Keratinocyte (primary cell): ENCODE data around the gene PEX7. TPM values are rescaled to one million over a fixed set of nuclear protein-coding genes. Genes with fewer than 3 reads are reported as not detected.

Source experiments
- DNase-seq: peaks from one replicate; pipeline ENCODE4 v3.0.0-alpha.2; 2011; ENCODE audit warnings: low read depth, missing footprints, low spot score
- FAIRE-seq: peaks from 2 replicates; lab custom pipeline; 2011; peaks lifted over from hg19 to GRCh38; lab: Jason Lieb, UNC
- H2AFZ ChIP-seq: 2 replicates; pipeline ENCODE4 v1.6.0; 2012; ENCODE audit warnings: low read length, control low read depth, inconsistent platforms; ENCODE audit not compliant: control insufficient read depth
- H3K27ac ChIP-seq: 2 replicates; pipeline ENCODE4 v1.5.1; 2011; ENCODE audit warnings: low read length; ENCODE audit not compliant: control insufficient read depth, insufficient read depth
- H3K27me3 ChIP-seq: 3 replicates; pipeline ENCODE4 v1.6.0; 2011; ENCODE audit warnings: low read length; ENCODE audit not compliant: control insufficient read depth, insufficient read depth; ENCODE audit errors: extremely low read depth
- H3K36me3 ChIP-seq, 2 experiments: 2 replicates in 1 of 2; 3 replicates in 1 of 2; pipeline ENCODE4 v1.5.1; 2011; ENCODE audit warnings: low read length in 2 of 2, mild to moderate bottlenecking in 1 of 2; ENCODE audit not compliant: control insufficient read depth in 2 of 2, insufficient read depth in 2 of 2; ENCODE audit errors: extremely low read depth in 1 of 2
- H3K4me1 ChIP-seq: 3 replicates; pipeline ENCODE4 v1.5.1; 2011; ENCODE audit warnings: low read length; ENCODE audit not compliant: control insufficient read depth, insufficient read depth; ENCODE audit errors: extremely low read depth
- H3K4me2 ChIP-seq: 3 replicates; pipeline ENCODE4 v1.6.0; 2011; ENCODE audit warnings: low read depth, low read length; ENCODE audit not compliant: control insufficient read depth, insufficient read depth; ENCODE audit errors: extremely low read depth
- H3K4me3 ChIP-seq, 3 experiments: fragments of 200-600 bp in 1 of 3; sonication (generic) in 1 of 3; 2 replicates in 2 of 3; 3 replicates in 1 of 3; pipeline ENCODE4 v1.5.1; 2011 to 2016; ENCODE audit warnings: low read length in 3 of 3, mild to moderate bottlenecking in 3 of 3, control low read depth in 2 of 3, inconsistent platforms in 1 of 3, low read depth in 1 of 3, mixed read lengths in 1 of 3, mixed run types in 1 of 3, moderate library complexity in 1 of 3; ENCODE audit not compliant: control insufficient read depth in 2 of 3, insufficient read depth in 2 of 3; ENCODE audit errors: extremely low read depth in 1 of 3
- H3K79me2 ChIP-seq: 2 replicates; pipeline ENCODE4 v1.6.0; 2012; ENCODE audit warnings: low read length; ENCODE audit not compliant: control insufficient read depth, insufficient read depth
- H3K9ac ChIP-seq: 3 replicates; pipeline ENCODE4 v1.6.0; 2011; ENCODE audit warnings: low read length; ENCODE audit not compliant: control insufficient read depth, insufficient read depth; ENCODE audit errors: extremely low read depth
- H3K9me1 ChIP-seq: 3 replicates; pipeline ENCODE4 v1.6.0; 2011; ENCODE audit warnings: low read length; ENCODE audit not compliant: control insufficient read depth, insufficient read depth; ENCODE audit errors: extremely low read depth
- H3K9me3 ChIP-seq: 2 replicates; pipeline ENCODE4 v1.5.1; 2012; ENCODE audit warnings: low read depth, low read length; ENCODE audit not compliant: control insufficient read depth
- H4K20me1 ChIP-seq: 3 replicates; pipeline ENCODE4 v1.6.0; 2011; ENCODE audit warnings: low read length; ENCODE audit not compliant: control insufficient read depth, insufficient read depth; ENCODE audit errors: extremely low read depth
- CTCF ChIP-seq, 3 experiments: IDR thresholded peaks in 1 of 3; conservative IDR thresholded peaks in 1 of 3; optimal IDR thresholded peaks in 1 of 3; 2 replicates in 2 of 3; 3 replicates in 1 of 3; pipeline versions ENCODE3 to v1.5.1; 2011; ENCODE audit warnings: low read length in 3 of 3, mild to moderate bottlenecking in 3 of 3, moderate library complexity in 2 of 3, control low read depth in 1 of 3, inconsistent platforms in 1 of 3; ENCODE audit not compliant: insufficient read depth in 2 of 3; ENCODE audit errors: extremely low read depth in 1 of 3
- EZH2 ChIP-seq: IDR thresholded peaks from one replicate; pipeline ENCODE4 v1.6.1; 2012; ENCODE audit warnings: inconsistent platforms, mild to moderate bottlenecking, low read length, moderate library complexity
- dilution Hi-C: fragments of 300-500 bp; cut with MboI; formaldehyde crosslinking; loops from one replicate; pipeline ENCODE4 v1.7.0; 2020; ENCODE audit warnings: low sequenced_read_pairs; ENCODE audit not compliant: extremely low pct_ligation_motif_present
- polyA plus RNA-seq, 5 experiments: library from polyadenylated mRNA; depleted of rRNA in 3 of 5; stranded (reverse) in 3 of 5; stranded (forward) in 1 of 5; unstranded in 1 of 5; fragments of >200 nt; gene quantifications; 1 replicate in 1 of 5; 2 replicates in 3 of 5; 3 replicates in 1 of 5; pipeline versions ENCODE4 v1.2.1 to v1.2.3, GENCODE V29; 2011 to 2012; ENCODE audit warnings: missing spikeins in 2 of 5, low read depth in 1 of 5, low replicate concordance in 1 of 5

The PEX7 gene
- polyA plus RNA-seq, 1 donor (not counting 4 experiments of a cell fraction or from before 2014, with no cell fraction given), result 15.6 TPM

DNA sequence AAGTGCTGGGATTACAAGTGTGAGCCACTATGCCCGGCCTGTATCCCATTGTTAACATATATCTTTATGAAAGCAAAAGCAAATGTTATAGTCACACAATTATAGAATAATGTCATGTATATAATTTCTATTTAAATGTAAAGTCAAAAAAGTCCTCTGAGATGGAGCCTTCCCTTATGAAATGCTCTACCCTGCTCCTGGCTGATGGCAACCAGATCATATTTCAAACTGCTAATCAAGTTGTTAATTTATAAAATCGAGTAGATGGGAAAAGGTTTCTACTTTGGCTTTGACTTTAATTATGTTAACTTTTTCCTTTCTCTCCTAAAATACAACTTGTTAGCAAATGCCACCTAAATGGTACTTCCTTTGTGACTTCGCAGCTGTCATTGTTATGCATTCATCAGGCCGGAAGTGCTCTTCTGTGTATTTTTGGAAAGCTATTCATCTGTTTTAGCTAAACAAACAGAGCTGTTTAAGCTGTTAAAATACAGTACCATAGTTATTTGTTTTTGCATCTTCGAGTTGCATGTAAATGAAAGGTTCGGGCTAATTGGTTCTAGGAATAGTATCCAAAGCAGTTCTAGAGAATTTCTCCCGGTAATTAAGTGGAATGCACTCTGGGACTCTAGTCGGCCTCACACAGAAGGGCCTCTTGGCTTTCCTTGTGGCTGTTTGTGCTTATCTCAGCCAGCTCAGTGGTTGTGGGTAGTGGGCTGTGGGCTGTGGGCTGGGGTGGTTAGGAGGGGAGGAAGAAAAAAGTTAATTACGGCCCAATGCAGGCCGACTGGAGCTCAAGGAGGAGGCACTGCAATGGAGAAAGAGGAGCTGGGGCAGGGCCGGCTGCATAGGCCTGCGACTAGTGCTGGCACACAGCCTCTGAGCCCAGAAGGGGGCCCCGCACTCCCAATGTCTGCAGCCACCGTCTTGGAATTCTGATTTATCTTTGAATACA is 134.5 kb downstream of the PEX7 start:
- no peak for DNase-seq
- Histone ChIP-seq H3K9ac (no peak overlapping the region), H4K20me1 (no peaks in the 10 kb centered on the region), H3K36me3 (no peaks in the 10 kb centered on the region), H3K4me2 (no peak overlapping the region), H3K9me3 (no peaks in the 10 kb centered on the region), H3K4me3 (no peak overlapping the region), H3K27me3 (no peaks in the 10 kb centered on the region), H3K27ac (no peak overlapping the region), H3K4me1 (no peaks in the 10 kb centered on the region), H2AFZ (no peak overlapping the region), H3K9me1 (no peaks in the 10 kb centered on the region), H3K79me2 (no peaks in the 10 kb centered on the region)
- dilution Hi-C loops, result no loop called here
- FAIRE-seq, result no peak
- peak in 1 of 3 experiments; percentile 3 for TF ChIP-seq CTCF (optimal IDR thresholded peaks at IDR 0.05 in 1 of 3, IDR thresholded peaks at IDR 0.05 in 1 of 3, conservative IDR thresholded peaks at IDR 0.05 in 1 of 3; ENCODE audit: extremely low read depth in 1 of 3, insufficient read depth in 2 of 3, low read length in 3 of 3)
- no peak for TF ChIP-seq EZH2

- H3K27ac ChIP-seq, result no peak overlapping the region
- no peak overlapping the region for H3K4me2 ChIP-seq
- no peak overlapping the region for H2AFZ ChIP-seq
- no peak overlapping the region for H3K4me3 ChIP-seq
- H3K9ac ChIP-seq, result no peak overlapping the region
- no peaks in the 10 kb centered on the region for H3K27me3 ChIP-seq
- H3K4me1 ChIP-seq, result no peaks in the 10 kb centered on the region
- no peaks in the 10 kb centered on the region for H3K9me3 ChIP-seq
- FAIRE-seq (no peak), DNase-seq (no peak)
- TF ChIP-seq CTCF (optimal IDR thresholded peaks at IDR 0.05 in 1 of 3, IDR thresholded peaks at IDR 0.05 in 1 of 3, conservative IDR thresholded peaks at IDR 0.05 in 1 of 3; ENCODE audit: extremely low read depth in 1 of 3, insufficient read depth in 2 of 3, low read length in 3 of 3), result no peak
- no peak for TF ChIP-seq EZH2
- H4K20me1 ChIP-seq, result no peaks in the 10 kb centered on the region
- no peaks in the 10 kb centered on the region for H3K79me2 ChIP-seq
- H3K36me3 ChIP-seq, result no peaks in the 10 kb centered on the region
- dilution Hi-C loops, result no loop called here
- H3K9me1 ChIP-seq, result no peaks in the 10 kb centered on the region
Observed at GRCh38 chr6:136958168-136958567, 135.8 kb downstream of the PEX7 start.
